ENCODE results near the gene ACTL6B. TPM values are rescaled to one million over a fixed set of nuclear protein-coding genes. Genes with fewer than 3 reads are reported as not detected.

ACTL6B gene
- total and polyA plus RNA-seq, 9 of the 15 experiments (the other 6 are each of a cell fraction or from before 2014, with no cell fraction given): not detected

- TF ChIP-seq, protein P1, sequence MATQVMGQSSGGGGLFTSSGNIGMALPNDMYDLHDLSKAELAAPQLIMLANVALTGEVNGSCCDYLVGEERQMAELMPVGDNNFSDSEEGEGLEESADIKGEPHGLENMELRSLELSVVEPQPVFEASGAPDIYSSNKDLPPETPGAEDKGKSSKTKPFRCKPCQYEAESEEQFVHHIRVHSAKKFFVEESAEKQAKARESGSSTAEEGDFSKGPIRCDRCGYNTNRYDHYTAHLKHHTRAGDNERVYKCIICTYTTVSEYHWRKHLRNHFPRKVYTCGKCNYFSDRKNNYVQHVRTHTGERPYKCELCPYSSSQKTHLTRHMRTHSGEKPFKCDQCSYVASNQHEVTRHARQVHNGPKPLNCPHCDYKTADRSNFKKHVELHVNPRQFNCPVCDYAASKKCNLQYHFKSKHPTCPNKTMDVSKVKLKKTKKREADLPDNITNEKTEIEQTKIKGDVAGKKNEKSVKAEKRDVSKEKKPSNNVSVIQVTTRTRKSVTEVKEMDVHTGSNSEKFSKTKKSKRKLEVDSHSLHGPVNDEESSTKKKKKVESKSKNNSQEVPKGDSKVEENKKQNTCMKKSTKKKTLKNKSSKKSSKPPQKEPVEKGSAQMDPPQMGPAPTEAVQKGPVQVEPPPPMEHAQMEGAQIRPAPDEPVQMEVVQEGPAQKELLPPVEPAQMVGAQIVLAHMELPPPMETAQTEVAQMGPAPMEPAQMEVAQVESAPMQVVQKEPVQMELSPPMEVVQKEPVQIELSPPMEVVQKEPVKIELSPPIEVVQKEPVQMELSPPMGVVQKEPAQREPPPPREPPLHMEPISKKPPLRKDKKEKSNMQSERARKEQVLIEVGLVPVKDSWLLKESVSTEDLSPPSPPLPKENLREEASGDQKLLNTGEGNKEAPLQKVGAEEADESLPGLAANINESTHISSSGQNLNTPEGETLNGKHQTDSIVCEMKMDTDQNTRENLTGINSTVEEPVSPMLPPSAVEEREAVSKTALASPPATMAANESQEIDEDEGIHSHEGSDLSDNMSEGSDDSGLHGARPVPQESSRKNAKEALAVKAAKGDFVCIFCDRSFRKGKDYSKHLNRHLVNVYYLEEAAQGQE (IDR thresholded peaks at IDR 0.05; ENCODE audit: borderline replicate concordance): peak; percentile 70
- TF ChIP-seq, protein P1 (CRISPR knock-in tag; IDR thresholded peaks at IDR 0.05; ENCODE audit: low read depth): peak; percentile 72; the same call in 1 of the 2 replicates
- TF ChIP-seq PHF20 (IDR thresholded peaks at IDR 0.05; ENCODE audit: partially characterized antibody) (no peak), ZNF707 (CRISPR knock-in tag; conservative IDR thresholded peaks at IDR 0.05) (no peak), CCNT2 (IDR thresholded peaks at IDR 0.05; ENCODE audit: borderline replicate concordance, extremely low read depth, insufficient read length, low read depth, low read length) (peak; percentile 35), ZFP30 (CRISPR knock-in tag; IDR thresholded peaks at IDR 0.05; ENCODE audit: borderline replicate concordance) (no peak), RCOR1 (IDR thresholded peaks at IDR 0.05; ENCODE audit: borderline replicate concordance in 1 of 2, low read depth in 2 of 2, low read length in 2 of 2) (peak in 1 of 2 experiments; percentile 42; a peak in 1 of 4 replicates), ZNF699 (CRISPR knock-in tag; IDR thresholded peaks at IDR 0.05; ENCODE audit: insufficient replicate concordance) (no peak), NFATC3 (IDR thresholded peaks at IDR 0.05) (no peak), HBP1 (CRISPR knock-in tag; IDR thresholded peaks at IDR 0.05) (no peak), NCOA2 (IDR thresholded peaks at IDR 0.05; ENCODE audit: partially characterized antibody in 2 of 2) (no peak), ZNF764 (CRISPR knock-in tag; IDR thresholded peaks at IDR 0.05; ENCODE audit: low read depth) (0 out of 2 replicates have a peak, but pooled peaks have one; percentile 60)
- TF ChIP-seq, protein P2, sequence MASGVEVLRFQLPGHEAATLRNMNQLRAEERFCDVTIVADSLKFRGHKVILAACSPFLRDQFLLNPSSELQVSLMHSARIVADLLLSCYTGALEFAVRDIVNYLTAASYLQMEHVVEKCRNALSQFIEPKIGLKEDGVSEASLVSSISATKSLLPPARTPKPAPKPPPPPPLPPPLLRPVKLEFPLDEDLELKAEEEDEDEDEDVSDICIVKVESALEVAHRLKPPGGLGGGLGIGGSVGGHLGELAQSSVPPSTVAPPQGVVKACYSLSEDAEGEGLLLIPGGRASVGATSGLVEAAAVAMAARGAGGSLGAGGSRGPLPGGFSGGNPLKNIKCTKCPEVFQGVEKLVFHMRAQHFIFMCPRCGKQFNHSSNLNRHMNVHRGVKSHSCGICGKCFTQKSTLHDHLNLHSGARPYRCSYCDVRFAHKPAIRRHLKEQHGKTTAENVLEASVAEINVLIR (CRISPR knock-in tag; IDR thresholded peaks at IDR 0.05): no peak
- TF ChIP-seq, protein P3, sequence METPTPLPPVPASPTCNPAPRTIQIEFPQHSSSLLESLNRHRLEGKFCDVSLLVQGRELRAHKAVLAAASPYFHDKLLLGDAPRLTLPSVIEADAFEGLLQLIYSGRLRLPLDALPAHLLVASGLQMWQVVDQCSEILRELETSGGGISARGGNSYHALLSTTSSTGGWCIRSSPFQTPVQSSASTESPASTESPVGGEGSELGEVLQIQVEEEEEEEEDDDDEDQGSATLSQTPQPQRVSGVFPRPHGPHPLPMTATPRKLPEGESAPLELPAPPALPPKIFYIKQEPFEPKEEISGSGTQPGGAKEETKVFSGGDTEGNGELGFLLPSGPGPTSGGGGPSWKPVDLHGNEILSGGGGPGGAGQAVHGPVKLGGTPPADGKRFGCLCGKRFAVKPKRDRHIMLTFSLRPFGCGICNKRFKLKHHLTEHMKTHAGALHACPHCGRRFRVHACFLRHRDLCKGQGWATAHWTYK (CRISPR knock-in tag; IDR thresholded peaks at IDR 0.05): 0 out of 2 replicates have a peak, but pooled peaks have one; percentile 54
Observed at GRCh38 chr7:100604028-100604975, 51.9 kb downstream of the ACTL6B start (continued).

All from K562 (cell line).